GM21367 (cell line): ENCODE data around the gene ENAH.

Source experiments
- ATAC-seq: cut with Tn5 transposase; IDR thresholded peaks from one replicate; pipeline ENCODE4 v1.9.1; 2021; ENCODE audit not compliant: unreplicated experiment

ENAH gene

DNA sequence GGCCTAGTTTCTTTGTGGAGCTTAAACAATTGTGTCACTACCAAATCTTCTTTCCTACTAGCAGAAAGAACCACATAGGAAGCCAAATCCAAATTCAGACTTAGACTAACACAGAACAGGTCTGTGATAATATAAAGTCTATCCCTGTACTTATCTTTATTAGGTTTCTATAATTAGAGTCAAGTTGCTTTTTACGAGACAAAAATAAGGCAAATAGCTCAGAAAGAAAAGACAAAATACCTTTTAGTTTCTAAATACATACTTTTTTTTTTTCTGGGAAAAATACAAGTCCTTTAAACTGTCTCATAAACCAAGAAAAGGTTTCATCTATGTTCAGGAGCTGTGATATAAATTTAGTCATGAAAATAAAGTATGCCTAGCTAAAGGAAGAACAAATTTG, 146.2 kb downstream of the ENAH start:
- no peak for ATAC-seq

DNA sequence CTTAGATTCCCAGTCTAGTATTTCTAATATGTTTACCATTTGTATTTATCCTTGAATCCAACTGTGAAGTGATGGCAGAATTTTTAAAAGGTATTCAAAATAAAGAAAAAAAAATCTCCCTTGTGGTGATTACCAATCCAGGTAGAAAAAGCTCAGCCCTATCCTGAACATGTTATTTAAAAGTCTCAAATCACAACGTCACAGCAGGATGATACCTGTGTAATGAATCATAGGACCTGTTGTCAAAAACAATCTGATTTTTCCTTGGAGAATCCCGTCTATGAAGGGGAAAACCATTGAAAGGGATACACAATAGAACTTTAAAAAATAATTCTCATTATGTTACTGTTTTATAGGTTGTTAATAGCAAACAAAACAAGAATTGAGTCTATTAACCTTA, 148.1 kb downstream of the ENAH start:
- no peak for ATAC-seq

DNA sequence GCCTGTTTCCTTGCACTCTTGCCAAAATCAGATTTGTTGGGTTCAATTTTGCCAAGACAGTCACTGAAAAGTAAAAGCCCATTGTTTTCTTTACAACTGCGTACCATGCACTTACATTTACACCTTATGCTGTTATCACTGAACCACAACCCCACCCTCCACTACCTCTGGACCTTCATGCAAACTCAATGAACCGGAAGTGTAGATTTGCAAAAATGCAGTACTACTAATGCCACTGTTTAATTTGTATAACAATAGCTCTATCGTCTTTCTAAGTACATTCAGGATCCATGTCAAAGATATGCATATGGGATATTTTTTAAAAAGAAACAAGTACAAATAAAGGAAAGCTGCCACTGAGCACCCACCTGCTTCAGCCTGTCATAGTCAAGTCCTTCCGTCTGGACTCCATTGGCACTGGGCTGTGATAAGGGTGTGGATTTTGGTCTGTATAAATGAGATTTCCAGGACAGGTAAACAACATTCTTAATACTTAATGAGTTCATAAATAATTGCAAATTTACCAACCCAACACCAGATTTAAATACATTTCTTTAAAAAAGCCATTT, 152.2 kb downstream of the ENAH start:
- ATAC-seq: no peak

DNA sequence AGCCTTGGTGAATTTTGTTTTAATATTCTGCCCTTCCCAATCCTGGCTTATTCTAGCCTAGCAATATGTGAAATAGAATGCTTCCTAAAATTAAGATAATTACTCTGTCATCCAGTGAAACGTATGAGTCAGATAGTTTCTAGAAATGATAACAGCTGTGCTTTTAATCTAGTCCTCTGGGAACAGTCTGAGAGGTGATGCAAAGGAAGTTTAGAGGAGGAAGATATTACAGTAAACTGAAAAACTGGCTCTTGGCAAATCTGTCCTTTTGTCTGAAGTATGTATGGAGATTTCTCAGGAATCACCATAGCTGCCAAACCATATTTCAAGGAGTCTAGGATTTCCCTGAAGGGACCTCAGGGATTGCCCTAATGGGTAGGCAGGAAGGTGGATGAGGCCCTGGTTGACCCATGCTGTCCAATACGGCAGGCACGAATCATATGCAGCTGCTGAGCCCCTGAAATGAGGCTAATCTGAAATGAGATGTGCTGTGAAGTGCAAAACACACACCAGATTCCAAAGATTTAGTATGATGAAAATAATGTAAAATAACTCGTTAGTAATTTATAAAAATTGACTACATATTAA, 154.3 kb downstream of the ENAH start:
- ATAC-seq: no peak

DNA sequence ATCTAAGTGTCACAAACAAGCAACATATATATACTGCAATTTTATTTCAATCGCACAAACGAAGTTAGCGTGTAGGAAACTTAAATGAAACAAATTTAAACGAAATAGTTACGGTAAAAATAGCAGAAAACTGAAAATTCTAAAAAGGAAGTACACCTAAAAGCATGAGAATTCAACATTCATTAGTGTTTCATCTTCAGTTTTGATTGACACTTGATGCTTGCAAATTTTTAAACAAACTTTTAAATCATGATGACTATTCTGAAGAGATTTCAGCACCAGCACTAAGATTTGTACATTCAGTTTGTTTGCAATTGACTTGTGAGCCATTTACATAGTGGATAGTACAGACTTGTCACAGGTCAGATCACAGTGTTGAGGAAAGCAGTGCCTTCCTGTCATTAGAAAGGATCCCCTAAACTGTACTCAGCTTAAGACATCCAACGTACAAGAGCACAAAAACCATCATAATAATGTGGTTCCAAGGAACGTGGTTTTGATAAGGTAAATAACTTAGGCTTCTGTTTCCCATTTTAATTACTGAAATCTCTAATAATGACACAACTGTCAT, 158.0 kb downstream of the ENAH start:
- ATAC-seq: no peak

DNA sequence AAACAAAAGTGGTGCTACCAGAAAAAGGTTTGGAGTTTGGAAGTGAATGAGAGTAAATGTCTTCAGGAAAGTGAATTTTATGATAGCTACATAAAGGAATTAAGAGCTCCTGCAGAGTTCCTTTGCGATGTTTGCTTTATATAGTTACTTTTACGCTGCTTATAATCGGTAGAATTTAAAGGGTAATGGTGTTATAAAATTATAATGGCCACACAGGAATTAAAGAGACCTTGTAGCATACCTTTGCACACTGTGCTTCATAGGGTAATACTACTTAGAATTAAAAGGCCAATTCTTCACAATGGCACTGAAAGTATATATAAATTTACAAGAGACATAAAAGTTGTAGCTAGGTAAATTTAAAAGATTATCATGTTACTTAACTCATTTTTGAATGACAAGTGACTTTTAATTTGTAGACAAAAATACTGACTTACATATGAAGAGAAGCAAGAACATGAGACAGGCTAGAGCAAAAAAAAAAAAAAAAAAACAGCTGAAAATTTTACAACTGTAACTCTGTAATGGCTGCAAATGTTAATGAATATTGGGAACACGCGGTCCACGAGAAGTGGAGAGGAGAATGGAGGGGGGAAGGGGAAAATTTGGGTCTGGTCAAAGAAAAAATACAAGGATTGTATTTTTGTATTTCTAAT, 159.2 kb downstream of the ENAH start:
- no peak for ATAC-seq

DNA sequence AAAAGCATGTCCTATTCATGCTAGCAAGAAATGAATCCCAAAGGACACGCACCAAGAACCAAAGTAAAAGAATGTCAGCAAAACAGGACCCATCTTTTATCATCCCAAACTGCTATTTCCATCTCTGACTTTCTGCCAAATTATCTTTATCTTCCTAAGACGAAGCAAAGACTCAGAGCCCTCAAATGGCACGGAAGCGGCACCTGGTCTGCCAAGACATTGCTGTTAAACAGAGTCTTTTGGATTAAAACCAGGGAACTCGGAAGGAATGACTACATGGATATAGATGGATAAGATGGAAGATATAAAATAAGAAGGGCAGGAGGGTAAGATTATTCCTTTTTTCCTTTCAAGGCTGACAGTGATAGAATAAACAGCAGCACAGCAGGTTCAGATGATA, 164.2 kb downstream of the ENAH start:
- no peak for ATAC-seq

DNA sequence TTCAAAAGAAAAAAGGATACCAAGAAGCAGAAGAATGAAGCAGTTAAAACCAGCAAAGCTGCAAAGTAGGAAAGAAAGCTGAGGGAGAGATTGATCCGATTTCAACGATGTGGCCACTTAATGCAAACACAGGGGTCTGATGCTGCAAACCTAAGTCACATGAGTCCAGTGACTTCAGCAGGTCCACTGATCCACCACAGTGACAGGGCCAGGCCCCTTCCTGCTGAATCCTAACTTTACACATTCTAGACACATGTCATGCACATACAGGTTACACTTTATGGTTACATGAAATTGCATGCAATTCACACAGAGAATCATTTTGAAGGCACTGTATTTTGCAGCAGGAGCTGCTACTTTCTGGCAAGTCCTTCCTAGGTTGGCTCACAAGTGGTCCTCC, 166.1 kb downstream of the ENAH start:
- ATAC-seq: no peak

DNA sequence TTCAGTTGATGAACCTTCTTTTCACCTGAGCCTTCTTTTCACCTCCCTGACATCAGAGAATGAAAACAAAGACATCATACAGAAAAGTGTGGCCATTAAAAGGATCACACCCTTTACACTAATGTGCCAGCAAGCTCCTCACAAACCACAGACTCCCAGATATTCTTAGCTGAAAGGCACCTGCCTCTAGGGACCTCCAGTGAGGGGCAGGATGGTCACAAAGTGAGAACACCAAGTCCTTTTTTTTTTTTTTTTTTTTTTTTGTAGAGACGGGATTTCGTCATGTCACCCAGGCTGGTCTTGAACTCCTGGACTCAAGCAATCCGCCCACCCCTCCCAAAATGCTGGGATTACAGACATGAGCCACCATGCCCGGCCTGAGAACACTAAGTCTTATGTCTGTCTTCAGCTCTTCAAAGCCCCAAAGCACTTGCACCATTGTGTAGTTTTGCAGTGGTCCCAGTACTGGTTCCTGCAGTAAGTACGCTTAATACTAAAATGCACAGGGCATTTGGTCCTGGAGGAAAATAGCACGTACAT, 166.9 kb downstream of the ENAH start:
- no peak for ATAC-seq

DNA sequence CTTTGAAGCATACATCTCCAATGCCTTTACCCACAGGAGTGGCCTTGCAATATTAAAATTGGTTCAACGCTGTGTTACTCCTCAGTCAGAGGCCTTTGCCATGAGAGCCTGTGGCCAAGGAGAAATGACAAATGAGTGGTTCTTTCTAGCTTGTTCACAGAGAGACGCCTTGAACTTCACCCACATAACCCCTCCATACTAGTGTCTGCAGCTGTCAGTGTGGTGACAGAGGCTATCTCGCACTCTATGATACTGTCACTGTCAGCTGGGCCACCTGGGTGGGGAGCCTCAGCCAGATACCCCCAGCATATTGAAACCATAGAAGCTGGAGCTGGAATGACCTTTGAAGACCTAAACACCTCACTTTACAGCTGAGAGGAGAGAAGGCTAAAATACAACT, 167.7 kb downstream of the ENAH start:
- ATAC-seq: no peak

DNA sequence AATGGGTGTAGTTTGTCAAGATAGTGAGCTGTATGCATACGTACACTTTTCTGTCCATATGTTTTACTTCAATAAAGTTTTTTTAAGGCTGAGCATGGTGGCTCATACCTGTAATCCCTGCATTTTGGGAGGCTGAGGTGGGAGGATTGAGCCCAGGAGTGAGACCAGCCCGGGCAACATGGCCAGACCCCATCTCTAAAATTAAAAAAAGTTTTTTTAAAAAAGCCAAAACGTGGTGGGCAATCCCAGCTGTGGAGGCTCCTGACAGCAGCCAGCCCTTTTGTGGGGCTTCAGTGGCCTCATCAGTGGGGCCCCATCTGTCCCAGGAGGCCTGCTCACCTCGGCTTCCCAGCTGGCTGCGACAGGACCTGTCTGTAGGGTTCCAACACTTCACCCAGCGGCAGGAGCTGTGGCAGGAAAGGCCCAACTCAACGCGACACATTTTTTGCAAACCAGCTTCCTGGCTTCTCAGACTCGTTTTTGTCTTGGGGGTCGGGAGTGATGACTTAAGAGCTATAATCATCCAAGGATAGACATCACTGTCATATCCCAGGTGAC, 168.2 kb downstream of the ENAH start:
- ATAC-seq: no peak

DNA sequence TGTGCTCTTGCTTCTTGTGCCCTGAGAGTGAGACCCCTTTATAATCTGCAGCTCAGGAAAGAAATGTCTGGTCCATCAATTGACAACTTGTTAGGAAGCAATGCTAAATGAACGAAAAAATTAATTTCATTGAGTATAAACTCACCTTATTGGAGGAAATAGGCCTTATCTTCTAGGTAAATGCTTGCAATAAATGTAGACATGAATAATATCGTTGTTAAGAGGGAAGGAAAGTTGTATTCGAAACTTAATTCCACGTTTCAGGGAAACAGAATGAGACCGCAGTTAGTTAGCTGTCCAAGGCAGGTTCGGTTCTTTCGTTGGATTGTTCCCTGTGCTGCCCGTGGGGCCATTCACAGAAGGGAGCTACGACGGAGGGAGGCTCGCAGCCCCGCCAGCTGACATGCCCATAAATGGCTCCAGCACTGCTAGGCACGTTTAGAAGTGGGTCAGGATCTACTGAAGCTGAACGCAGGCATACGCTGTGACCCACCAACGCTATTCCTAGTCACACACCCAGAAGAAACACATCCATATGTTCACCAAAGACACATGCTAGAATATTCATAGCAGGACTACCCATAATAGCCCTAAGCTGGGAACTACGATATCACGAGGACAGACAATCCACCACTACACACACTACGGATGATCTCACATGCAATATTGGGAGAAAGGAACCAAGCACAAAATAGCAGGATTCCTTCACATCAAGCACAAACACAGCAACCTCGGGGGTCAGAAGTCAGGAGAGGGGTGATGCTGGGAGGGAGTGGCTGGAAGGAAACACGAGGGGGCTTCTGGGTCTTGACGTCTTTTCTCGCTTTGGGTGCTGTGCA, 168.9 kb downstream of the ENAH start:
- ATAC-seq: no peak

DNA sequence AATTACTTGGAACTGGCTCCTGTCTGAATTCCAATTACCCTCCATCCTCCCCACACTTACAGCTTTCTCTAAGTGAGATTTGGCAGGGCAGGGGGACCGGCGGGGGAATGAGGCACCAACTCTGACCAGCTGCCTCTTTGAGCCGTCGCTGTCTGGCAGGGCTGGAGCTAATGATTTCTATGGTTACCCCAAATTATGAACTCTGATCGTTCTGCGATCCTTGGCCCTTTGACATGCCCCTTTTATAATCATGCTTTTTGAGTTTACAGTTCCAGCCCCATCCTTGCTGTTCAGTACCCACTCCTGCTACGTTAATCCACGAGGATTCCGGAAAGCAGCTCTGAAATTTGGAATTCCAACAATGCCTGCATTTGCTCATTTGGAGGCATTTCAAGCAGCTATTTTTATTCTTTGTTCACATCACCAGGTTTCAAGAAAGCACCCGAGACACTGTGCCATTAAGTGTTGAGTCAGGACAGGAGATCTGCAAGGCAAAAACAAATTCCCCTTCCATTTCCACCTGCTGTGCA, 170.4 kb downstream of the ENAH start:
- no peak for ATAC-seq

DNA sequence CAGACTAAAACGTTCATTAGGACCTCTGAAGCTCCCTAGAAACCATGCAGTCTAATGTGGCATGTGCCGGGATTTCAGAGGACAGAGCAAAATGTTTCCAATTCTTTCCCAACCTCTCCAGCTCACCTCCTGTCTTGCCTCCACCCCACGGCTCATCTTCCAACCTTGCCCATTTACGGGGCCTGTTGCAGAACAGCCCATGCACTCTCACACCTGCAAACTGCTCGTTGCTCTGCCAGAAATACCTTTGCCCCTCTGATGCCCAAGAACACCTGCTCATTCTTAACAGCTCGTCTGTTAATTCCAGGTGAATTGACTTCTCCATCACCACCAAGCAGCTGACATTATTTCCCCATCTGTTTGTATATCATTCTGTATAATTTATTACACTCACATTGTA, 171.2 kb downstream of the ENAH start:
- no peak for ATAC-seq

DNA sequence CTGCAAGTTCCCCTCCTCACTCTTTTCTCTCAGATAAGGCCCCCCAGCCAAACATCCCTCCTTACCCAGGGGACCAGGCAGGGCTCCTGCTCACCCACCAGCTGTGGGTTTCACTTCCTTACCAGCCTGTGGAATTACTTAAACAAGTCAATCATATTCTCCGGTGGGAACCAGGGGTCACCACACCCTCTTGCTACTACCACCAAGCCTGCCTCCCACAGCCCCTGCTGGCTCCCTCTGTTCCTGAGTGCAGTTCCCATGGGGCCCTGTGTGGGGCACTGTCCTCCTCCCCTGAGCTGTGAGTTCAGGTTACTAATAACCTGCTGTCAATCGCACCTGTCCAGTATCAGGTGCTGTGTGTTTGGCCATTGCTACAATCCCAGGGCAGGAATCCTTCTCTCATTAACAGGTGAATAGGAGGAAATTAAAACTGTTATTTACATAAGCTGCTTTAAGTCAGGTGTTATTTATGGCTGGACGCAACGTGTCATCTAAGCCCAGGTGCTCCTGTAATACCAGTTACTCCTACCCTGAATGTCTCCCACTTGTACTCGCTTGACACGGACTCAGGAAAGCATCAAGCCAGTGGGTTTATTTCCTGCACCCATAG, 172.0 kb downstream of the ENAH start:
- peak; percentile 90 for ATAC-seq

DNA sequence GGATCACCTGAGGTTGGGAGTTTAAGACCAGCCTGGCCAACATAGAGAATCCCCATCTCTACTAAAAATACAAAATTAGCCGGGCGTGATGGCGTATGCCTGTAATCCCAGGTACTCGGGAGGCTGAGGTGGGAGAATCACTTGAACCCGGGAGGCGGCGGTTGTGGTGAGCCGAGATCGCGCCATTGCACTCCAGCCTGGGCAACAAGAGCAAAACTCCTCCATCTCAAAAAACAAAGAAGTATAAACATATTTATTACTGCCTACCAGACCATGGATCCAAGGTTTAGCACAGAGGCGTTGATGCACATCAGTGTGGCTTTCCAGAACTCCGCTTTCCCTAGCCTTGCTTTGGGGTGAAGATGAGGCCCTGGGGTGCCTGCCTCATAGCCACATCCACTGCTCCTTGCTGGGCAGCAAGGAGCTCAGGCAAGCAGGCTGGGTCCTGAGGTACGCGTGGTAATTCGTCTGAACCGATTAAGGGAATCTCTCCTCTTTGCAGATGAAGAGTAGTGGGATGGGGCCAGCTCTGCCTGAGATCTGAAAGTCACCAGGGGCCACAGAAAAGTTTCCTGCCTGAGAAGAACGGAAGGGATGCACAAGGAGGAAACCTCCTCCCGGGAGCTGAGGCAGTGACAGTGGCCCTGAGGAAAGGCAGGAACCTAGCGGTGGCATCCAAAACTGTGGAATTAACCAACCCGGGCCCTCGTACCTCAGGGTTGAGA, 172.8 kb downstream of the ENAH start:
- ATAC-seq: no peak

DNA sequence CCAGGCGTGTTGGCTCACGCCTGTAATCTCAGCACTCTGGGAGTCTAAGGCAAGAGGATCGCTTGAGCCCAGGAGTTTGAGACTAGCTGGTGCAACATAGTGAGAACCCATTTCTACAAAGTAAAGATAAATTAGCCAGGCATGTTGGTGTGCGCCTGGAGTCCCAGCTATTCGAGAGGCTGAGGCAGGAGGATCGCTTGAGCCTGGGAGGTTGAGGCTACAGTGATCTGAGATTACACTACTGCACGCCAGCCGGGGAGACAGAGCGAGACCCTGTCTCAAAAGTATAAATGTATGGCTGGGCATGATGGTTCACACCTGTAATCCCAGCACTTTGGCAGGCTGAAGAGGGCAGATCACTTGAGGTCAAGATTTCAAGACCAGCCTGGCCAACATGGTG, 173.6 kb downstream of the ENAH start:
- ATAC-seq: no peak

DNA sequence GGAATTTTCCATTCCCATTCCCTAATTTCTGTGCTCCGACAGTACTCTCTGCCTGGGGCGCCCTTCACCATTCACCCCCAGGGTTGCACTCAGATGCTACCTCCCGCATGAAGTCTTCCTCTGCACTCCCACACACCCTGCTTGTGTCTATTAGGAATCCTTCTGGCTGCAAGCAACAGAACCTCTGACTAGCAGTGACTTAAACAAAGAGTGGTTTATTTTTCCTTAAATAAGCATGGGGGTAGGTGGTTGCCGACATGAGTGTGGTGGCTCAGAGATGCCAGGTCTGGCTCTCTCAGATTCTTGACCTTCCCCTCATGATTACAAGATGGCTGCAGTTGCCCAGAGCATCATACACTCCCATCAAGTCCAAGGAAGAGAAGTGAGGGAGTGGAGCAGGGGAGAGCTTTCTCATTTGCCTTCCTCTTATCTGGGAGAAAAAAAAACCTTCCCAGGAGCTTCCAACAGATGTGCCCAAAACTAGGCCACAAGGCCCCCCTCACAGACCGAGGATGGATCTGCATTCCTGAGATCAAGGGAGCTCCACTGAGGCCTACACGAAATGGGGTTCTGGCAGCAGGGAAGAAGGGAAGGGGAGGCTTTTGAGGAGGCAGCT, 175.5 kb downstream of the ENAH start:
- ATAC-seq: no peak

DNA sequence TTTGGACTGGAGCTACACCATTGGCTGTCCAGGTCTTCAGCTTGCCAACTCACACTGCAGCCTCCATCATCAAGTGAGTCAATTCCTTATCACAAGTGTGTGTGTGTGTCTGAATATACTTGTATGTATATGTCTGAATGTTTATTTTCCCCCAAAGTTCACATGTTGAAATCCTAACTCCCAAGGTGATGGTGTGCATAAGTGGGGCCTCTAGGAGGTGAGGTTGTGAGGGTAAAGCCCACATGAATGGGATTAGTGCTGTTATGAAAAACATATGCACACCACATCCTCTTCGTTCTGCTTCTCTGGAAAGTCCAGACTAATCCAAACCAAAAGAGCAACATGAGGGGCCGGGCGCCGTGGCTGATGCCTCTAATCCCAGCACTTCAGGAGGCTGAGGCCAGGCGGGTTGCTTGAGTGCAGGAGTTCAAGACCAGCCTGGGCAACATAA, 176.4 kb downstream of the ENAH start:
- no peak for ATAC-seq
